Right atrium auricular region (tissue), 2 donors: ENCODE results near the gene TXNRD1. TPM values are rescaled to one million over a fixed set of nuclear protein-coding genes. Genes with fewer than 3 reads are reported as not detected.

Source experiments
- DNase-seq: peaks from one replicate; pipeline ENCODE4 v3.0.0-alpha.2; 2019; ENCODE audit warnings: low spot score
- H3K27ac ChIP-seq, 2 donors: fragments of 200-600 bp; sonication (generic); 1 replicate in 1 of 2; 2 replicates in 1 of 2; pipeline ENCODE4 v1.5.1; 2016 to 2019
- H3K27me3 ChIP-seq, 2 donors: fragments of 200-600 bp; sonication (generic); one replicate each; pipeline versions ENCODE4 v1.5.1 to v1.6.0; 2017 to 2019
- H3K36me3 ChIP-seq: fragments of 200-600 bp; sonication (generic); one replicate; pipeline ENCODE4 v1.5.1; 2016
- H3K4me1 ChIP-seq, 2 donors: fragments of 200-600 bp; sonication (generic); one replicate each; pipeline versions ENCODE4 v1.5.1 to v1.6.0; 2017 to 2019
- H3K4me3 ChIP-seq, 2 donors: fragments of 200-600 bp; sonication (generic); 1 replicate in 1 of 2; 2 replicates in 1 of 2; pipeline ENCODE4 v1.5.1; 2017 to 2019; ENCODE audit warnings: mild to moderate bottlenecking in 1 of 2, moderate library complexity in 1 of 2
- H3K9me3 ChIP-seq, 2 donors: fragments of 200-600 bp; sonication (generic); one replicate each; pipeline ENCODE4 v1.5.1; 2019
- total RNA-seq, 2 donors: library from RNA; depleted of rRNA; stranded (reverse); fragments of >200 nt; gene quantifications; one replicate each; pipeline ENCODE4 v1.1.0, GENCODE V29; 2016
- TF ChIP-seq, protein P1 (sequence below), 2 donors: fragments of 200-600 bp; sonication (generic); IDR thresholded peaks; one replicate each; pipeline ENCODE4 v1.5.1; 2019; ENCODE audit warnings: antibody characterized with exemption in 2 of 2

Gene TXNRD1
- total RNA-seq, 2 donors from 2014 or later: 191 to 286 TPM

DNA sequence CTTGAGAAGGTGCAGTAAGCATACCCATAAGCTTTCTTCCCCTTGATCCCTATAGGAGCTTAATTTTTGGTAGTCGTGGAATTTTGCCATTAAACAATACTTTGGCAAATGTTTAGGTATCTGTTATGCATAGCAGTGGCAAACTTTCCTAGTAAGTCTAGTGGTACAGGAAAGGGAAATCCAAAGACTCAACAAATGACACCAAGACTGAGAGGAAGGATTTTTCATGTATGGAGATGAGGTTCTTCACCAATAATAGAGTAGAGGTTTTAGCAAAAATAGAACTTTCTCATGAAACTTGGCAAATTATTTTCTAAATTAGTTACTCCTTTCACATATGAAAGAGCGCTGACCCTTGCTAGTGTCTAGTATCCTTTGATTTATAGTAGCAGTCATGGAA lies 90.8 kb downstream of the TXNRD1 start:
- Histone ChIP-seq H3K9me3 (no peaks in the 10 kb centered on the region), H3K4me1 (peaks cover 0 to 69% of the 10 kb centered on the region in 2 donors), H3K27me3 (no peaks in the 10 kb centered on the region), H3K4me3 (no peak overlapping the region), H3K27ac (no peak overlapping the region), H3K36me3 (peaks cover 30% of the 10 kb centered on the region)
- TF ChIP-seq, protein P1, sequence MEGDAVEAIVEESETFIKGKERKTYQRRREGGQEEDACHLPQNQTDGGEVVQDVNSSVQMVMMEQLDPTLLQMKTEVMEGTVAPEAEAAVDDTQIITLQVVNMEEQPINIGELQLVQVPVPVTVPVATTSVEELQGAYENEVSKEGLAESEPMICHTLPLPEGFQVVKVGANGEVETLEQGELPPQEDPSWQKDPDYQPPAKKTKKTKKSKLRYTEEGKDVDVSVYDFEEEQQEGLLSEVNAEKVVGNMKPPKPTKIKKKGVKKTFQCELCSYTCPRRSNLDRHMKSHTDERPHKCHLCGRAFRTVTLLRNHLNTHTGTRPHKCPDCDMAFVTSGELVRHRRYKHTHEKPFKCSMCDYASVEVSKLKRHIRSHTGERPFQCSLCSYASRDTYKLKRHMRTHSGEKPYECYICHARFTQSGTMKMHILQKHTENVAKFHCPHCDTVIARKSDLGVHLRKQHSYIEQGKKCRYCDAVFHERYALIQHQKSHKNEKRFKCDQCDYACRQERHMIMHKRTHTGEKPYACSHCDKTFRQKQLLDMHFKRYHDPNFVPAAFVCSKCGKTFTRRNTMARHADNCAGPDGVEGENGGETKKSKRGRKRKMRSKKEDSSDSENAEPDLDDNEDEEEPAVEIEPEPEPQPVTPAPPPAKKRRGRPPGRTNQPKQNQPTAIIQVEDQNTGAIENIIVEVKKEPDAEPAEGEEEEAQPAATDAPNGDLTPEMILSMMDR (IDR thresholded peaks at IDR 0.05): no peak
- DNase-seq: no peak

DNA sequence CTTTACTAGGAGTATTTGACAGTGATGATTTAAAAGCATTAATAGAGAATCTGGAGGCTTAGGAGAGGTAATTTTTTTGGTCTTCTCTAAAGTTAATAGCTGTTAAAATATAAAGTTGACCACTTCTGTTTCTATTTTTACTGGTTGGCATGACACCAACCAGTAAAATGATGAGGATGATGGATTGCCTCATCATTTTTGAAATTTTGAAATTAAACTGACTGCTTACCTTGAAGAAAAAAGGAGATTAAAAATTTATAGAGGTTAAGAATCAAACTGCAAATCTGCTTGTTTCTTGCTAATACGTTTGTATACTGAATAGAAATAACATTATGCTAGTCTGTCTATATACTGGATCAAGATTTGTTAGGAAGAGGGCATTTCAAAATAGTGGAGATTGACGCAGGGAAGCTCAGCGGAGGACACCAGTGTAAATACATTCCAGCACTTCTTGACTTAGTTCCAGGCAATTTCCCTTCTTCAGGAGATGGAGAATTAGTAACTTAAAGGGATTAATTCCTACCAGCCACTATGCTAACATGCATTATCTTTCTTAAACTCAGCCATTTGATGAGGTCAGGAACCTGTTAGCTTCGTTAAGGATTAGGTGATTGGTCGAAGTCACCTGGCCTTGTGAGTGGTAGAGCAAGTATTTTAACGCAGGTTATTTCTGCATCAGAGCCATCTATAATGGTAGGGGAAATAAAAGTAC lies 91.5 kb downstream of the TXNRD1 start:
- peaks cover 38% of the 10 kb centered on the region for H3K36me3 ChIP-seq
- no peak overlapping the region for H3K27ac ChIP-seq
- TF ChIP-seq, protein P1 (IDR thresholded peaks at IDR 0.05): no peak
- H3K9me3 ChIP-seq: no peaks in the 10 kb centered on the region
- no peaks in the 10 kb centered on the region for H3K27me3 ChIP-seq
- H3K4me3 ChIP-seq: no peak overlapping the region
- no peak for DNase-seq
- peaks cover 0 to 62% of the 10 kb centered on the region in 2 donors for H3K4me1 ChIP-seq

DNA sequence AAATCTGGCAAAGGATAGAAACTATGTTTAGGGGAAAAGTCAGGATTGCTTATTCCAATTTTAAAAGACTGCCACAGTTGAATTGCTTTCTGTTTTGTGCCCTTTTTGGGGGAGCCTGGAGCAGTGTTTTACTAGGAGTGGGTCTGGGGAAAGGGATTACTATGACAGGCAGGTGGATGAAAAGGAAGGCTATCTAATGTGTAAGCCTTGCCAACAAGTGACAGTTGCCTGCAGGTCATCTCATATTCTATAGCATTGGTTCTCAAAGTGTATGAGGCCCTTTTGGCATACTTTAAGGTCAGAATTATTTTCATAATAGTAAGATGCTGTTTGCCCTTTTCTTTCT lies 92.0 kb downstream of the TXNRD1 start:
- no peak overlapping the region for H3K27ac ChIP-seq
- no peak overlapping the region for H3K4me3 ChIP-seq
- H3K27me3 ChIP-seq: no peaks in the 10 kb centered on the region
- DNase-seq: no peak
- H3K36me3 ChIP-seq: peaks cover 43% of the 10 kb centered on the region
- no peaks in the 10 kb centered on the region for H3K9me3 ChIP-seq
- peaks cover 0 to 57% of the 10 kb centered on the region in 2 donors for H3K4me1 ChIP-seq
- TF ChIP-seq, protein P1 (IDR thresholded peaks at IDR 0.05): no peak

DNA sequence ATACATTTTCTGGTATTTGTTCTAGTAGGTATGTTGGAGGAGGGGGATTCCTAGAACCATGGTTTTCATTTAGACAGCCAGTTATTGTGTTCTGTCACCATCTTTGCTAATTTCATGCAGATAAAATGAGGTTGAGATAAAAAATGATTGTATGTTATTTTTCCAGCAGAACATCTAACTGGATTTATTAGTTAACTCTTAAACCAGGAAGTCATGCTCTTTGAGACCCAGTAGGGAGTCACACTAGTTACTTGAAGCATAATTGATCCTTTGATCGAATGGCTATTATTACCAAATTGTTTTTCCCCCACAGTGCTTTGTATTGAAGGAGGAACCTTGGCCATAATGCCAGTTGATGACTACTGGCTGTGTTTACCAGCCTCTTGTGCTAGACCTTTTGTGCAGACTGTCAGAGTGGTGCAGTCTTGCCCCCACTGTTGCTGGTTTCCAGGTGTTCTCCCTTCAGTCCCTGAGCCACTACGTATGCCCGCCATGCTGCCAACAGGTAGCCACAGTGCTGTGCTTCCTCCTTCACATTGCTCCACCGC lies 93.9 kb downstream of the TXNRD1 start:
- DNase-seq: no peak
- Histone ChIP-seq H3K9me3 (no peaks in the 10 kb centered on the region), H3K4me3 (no peak overlapping the region), H3K36me3 (peaks cover 54% of the 10 kb centered on the region), H3K27ac (no peak overlapping the region), H3K4me1 (peaks cover 0 to 40% of the 10 kb centered on the region in 2 donors), H3K27me3 (no peaks in the 10 kb centered on the region)
- TF ChIP-seq, protein P1 (IDR thresholded peaks at IDR 0.05): no peak

DNA sequence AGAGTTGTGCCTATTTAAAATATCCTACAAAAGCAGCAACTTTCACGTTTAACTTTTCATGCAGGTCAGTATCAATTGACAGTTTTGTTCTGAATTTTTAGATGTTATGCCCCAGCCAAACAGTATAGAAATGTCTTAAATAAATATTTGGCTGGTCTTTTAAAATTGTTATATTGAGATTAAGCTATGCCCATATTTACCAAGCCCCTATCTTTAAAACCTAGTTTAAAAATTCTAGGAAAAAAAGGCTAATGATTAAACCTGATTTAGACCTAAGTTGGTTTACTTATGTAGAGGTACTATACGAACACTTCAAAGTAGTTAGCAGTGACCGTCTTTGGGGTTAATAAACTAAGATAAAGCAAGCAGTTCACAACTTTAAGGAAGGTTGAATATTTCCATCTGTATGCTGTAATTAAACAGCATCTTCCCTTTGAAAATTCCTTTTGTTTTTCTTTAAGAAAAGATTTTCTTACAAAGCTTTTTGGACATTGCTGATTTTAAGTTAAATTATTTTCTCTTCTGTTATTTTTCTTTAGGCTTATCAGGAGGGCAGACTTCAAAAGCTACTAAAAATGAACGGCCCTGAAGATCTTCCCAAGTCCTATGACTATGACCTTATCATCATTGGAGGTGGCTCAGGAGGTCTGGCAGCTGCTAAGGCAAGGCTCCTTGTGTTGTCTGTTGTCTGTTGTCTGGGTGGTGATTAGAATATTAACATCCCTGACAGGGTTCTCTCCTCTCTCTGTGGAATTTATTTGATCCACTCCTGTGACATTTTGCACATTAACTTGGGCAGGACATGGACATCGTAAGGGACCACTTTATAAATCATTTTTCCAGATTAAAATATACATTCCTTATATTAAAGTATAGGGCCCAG lies 95.4 kb downstream of the TXNRD1 start:
- Histone ChIP-seq H3K27me3 (no peaks in the 10 kb centered on the region), H3K4me3 (no peak overlapping the region), H3K4me1 (peaks cover 0 to 26% of the 10 kb centered on the region in 2 donors), H3K36me3 (peaks cover 67% of the 10 kb centered on the region), H3K27ac (no peak overlapping the region), H3K9me3 (no peaks in the 10 kb centered on the region)
- TF ChIP-seq, protein P1 (IDR thresholded peaks at IDR 0.05): no peak
- no peak for DNase-seq
